Gastroesophageal sphincter (tissue), 4 donors: ENCODE results near the gene PRODH2. TPM values are rescaled to one million over a fixed set of nuclear protein-coding genes. Genes with fewer than 3 reads are reported as not detected.

Source experiments
- ATAC-seq: fragments of 150-250 bp; one replicate; pipeline ENCODE4 v1.9.1; 2016; ENCODE audit warnings: mild to moderate bottlenecking, moderate library complexity
- H3K27ac ChIP-seq, 4 donors: fragments of 200-600 bp; sonication (generic) in 3 of 4; 1 replicate in 3 of 4; 2 replicates in 1 of 4; pipeline ENCODE4 v1.5.1; 2016 to 2019
- H3K27me3 ChIP-seq: fragments of 200-600 bp; sonication (generic); one replicate; pipeline ENCODE4 v1.5.1; 2019
- H3K36me3 ChIP-seq, 2 donors: fragments of 200-600 bp; sonication (generic); one replicate each; pipeline ENCODE4 v1.5.1; 2019; ENCODE audit warnings: control low read depth in 1 of 2
- H3K4me1 ChIP-seq, 3 donors: fragments of 200-600 bp; sonication (generic); 1 replicate in 2 of 3; 2 replicates in 1 of 3; pipeline ENCODE4 v1.5.1; 2016 to 2019; ENCODE audit warnings: control low read depth in 2 of 3
- H3K4me3 ChIP-seq, 2 donors: fragments of 200-600 bp; sonication (generic); one replicate each; pipeline ENCODE4 v1.5.1; 2019; ENCODE audit warnings: mild to moderate bottlenecking in 1 of 2, moderate library complexity in 1 of 2
- H3K9me3 ChIP-seq, 3 donors: fragments of 200-600 bp; sonication (generic); one replicate each; pipeline ENCODE4 v1.5.1; 2017 to 2019; ENCODE audit warnings: control low read depth in 2 of 3
- EP300 ChIP-seq: sonication (generic); formaldehyde crosslinking; IDR thresholded peaks from one replicate; pipeline ENCODE4 v1.6.1; 2017; ENCODE audit warnings: antibody characterized with exemption, mild to moderate bottlenecking
- POLR2A ChIP-seq, 2 donors: fragments of 450-650 bp; IDR thresholded peaks; one replicate each; pipeline ENCODE4 v1.6.1; 2017; ENCODE audit warnings: antibody characterized with exemption in 2 of 2, mild to moderate bottlenecking in 2 of 2, moderate library complexity in 1 of 2
- POLR2AphosphoS5 ChIP-seq: sonication (generic); formaldehyde crosslinking; IDR thresholded peaks from one replicate; pipeline ENCODE4 v1.6.1; 2017; ENCODE audit warnings: antibody characterized with exemption
- WGBS, 2 donors: methylation state at CpG; one replicate each; pipeline ENCODE4 v1.1.5; 2018; ENCODE audit warnings: low coverage in 1 of 2; 5-methylcytosine and 5-hydroxymethylcytosine counted together
- total RNA-seq, 4 donors: library from RNA; depleted of rRNA; stranded (reverse); fragments of >200 nt; gene quantifications; one replicate each; pipeline ENCODE4 v1.1.0, GENCODE V29; 2016
- TF ChIP-seq, protein P1 (sequence below), 4 experiments: fragments of 200-600 bp in 2 of 4; fragments of 450-650 bp in 2 of 4; sonication (generic) in 1 of 4; IDR thresholded peaks; one replicate each; pipeline ENCODE4 v1.5.1; 2017 to 2019; ENCODE audit warnings: antibody characterized with exemption in 4 of 4, mild to moderate bottlenecking in 2 of 4, moderate library complexity in 2 of 4

The PRODH2 gene
- total RNA-seq, 4 donors from 2014 or later: not detected

DNA sequence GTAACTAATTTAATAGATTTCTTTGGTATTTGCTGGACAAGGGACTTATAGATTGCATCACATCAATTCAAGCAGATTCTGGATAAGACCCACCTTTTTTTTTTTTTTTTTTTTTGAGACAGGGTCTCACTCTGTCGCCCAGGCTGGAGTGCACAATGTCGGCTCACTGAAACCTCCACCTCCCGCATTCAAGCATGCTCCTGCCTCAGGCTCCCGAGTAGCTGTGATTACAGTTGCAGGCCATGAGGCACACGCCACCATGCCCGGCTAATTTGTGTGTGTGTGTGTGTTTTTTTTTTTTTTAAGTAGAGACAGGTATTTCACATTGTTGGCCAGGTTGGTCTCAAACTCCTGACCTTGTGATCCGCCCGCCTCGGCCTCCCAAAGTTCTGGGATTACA lies 4.2 kb upstream of the PRODH2 start:
- no peak for ATAC-seq
- WGBS, 2 donors: 75 to 85% methylated on average over 4 to 6 of the region's 9 CpGs
- TF ChIP-seq POLR2AphosphoS5 (no peak), POLR2A (IDR thresholded peaks at IDR 0.05) (no peak), EP300 (no peak)
- TF ChIP-seq, protein P1, sequence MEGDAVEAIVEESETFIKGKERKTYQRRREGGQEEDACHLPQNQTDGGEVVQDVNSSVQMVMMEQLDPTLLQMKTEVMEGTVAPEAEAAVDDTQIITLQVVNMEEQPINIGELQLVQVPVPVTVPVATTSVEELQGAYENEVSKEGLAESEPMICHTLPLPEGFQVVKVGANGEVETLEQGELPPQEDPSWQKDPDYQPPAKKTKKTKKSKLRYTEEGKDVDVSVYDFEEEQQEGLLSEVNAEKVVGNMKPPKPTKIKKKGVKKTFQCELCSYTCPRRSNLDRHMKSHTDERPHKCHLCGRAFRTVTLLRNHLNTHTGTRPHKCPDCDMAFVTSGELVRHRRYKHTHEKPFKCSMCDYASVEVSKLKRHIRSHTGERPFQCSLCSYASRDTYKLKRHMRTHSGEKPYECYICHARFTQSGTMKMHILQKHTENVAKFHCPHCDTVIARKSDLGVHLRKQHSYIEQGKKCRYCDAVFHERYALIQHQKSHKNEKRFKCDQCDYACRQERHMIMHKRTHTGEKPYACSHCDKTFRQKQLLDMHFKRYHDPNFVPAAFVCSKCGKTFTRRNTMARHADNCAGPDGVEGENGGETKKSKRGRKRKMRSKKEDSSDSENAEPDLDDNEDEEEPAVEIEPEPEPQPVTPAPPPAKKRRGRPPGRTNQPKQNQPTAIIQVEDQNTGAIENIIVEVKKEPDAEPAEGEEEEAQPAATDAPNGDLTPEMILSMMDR (IDR thresholded peaks at IDR 0.05): no peak
- no peaks in the 10 kb centered on the region for H3K9me3 ChIP-seq
- H3K27me3 ChIP-seq: peaks cover 67% of the 10 kb centered on the region
- no peak overlapping the region for H3K4me3 ChIP-seq
- H3K27ac ChIP-seq: no peak overlapping the region
- H3K4me1 ChIP-seq: no peaks in the 10 kb centered on the region
- no peaks in the 10 kb centered on the region for H3K36me3 ChIP-seq

GRCh38 chr19:35816262-35816661 lies 3.6 kb upstream of the PRODH2 start:
- peaks cover 71% of the 10 kb centered on the region for H3K27me3 ChIP-seq
- H3K36me3 ChIP-seq: no peaks in the 10 kb centered on the region
- 19 to 50% methylated on average over 1 to 3 of the region's 6 CpGs for WGBS, 2 donors

GRCh38 chr19:35813043-35813890 lies 622 bp upstream of the PRODH2 start:
- no peak for ATAC-seq
- Histone ChIP-seq H3K27me3 (peaks cover 77% of the 10 kb centered on the region), H3K27ac (no peak overlapping the region), H3K4me1 (no peaks in the 10 kb centered on the region), H3K4me3 (no peak overlapping the region), H3K36me3 (no peaks in the 10 kb centered on the region), H3K9me3 (no peaks in the 10 kb centered on the region)
- TF ChIP-seq POLR2AphosphoS5: no peak
- TF ChIP-seq, protein P1 (IDR thresholded peaks at IDR 0.05): no peak
- TF ChIP-seq EP300: no peak
- no peak for TF ChIP-seq POLR2A (IDR thresholded peaks at IDR 0.05)
- 86 to 100% methylated on average over 1 to 11 of the region's 11 CpGs for WGBS, 2 donors

More at GRCh38 chr19:35816262-35816661, 3.6 kb upstream of the PRODH2 start:
- Histone ChIP-seq H3K9me3 (no peaks in the 10 kb centered on the region), H3K27ac (no peak overlapping the region), H3K4me1 (no peaks in the 10 kb centered on the region), H3K4me3 (no peak overlapping the region)
- no peak for ATAC-seq
- TF ChIP-seq POLR2AphosphoS5 (no peak), EP300 (no peak), POLR2A (IDR thresholded peaks at IDR 0.05) (no peak)
- TF ChIP-seq, protein P1 (IDR thresholded peaks at IDR 0.05): no peak

DNA sequence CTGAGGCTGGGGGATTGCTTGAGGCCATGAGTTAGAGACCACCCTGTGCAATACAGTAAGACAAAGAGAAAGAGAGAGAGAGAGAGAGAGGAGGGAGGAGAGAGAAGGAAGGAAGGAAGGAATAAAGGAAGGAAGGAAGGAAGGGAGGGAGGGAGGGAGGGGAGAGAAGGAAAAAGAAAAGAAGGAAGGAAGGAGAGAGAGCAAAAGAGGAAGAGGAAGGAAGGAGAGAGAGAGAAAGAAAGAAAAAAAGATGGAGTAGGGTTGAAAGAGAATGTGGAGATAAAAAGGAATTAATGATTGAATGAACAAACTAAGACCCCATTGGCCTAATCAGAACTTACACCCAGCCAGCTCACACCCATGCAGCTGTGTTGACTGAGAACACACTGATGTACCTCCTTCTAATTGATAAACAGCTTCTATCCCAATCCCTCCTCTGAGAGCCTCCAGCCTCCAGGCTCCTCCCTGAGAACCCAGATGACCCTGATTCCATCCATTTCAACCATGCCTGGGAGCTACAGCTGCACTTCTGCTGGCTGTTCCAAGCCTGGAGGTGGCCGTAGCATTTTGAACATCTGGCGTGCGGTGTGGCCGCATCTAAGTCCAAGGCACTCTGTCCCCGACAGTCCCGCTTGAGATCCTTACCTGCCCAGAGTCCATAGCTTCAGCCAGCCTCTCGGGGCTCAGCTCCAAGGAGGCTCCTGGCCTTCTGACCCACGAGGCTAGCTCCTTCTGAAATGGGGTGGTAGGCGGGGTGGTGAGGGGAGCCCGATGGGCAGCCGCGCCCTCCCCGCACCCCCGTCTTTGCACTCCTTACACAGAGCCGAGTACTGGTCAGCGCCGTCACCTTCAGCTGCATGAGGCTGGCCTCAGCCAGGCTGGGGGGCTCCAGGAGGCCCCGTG lies 1.1 kb downstream of the PRODH2 start:
- TF ChIP-seq POLR2AphosphoS5 (no peak), POLR2A (IDR thresholded peaks at IDR 0.05) (no peak), EP300 (no peak)
- TF ChIP-seq, protein P1 (IDR thresholded peaks at IDR 0.05): no peak
- 50% methylated on average over 4 of the region's 18 CpGs; no CpG with 5 or more reads in 1 of the 2 donors for WGBS, 2 donors
- Histone ChIP-seq H3K4me1 (no peaks in the 10 kb centered on the region), H3K27me3 (peaks cover 72% of the 10 kb centered on the region), H3K27ac (no peak overlapping the region), H3K36me3 (no peaks in the 10 kb centered on the region), H3K4me3 (no peak overlapping the region), H3K9me3 (no peaks in the 10 kb centered on the region)
- ATAC-seq: no peak
